ENCODE results near the gene FSCN2. TPM values are rescaled to one million over a fixed set of nuclear protein-coding genes. Genes with fewer than 3 reads are reported as not detected.

The FSCN2 gene
- total and polyA plus RNA-seq, 2 donors (not counting 1 experiment from before 2014, with no cell fraction given), result 0.35 to 2.0 TPM

DNA sequence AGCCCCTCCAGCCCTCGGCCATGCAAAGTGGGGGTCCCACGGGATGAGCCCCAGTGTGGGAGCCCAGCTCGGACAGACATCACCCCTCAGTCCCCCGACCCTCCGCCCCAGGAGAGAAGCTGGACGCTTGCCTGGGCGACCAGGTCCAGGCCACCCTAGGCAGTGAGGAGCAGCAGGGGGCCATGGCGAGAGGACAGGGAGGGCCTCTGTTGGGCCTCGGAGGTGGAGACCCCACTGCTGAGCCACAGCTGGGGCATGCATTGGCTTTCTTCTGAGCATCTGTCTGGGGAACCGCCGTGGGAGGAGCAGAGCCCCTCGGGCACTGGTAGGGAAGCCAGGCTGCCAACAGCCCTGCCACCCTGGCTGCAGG, 28.6 kb upstream of the FSCN2 start:
- Histone ChIP-seq H3K9me3 (ENCODE audit: control insufficient read depth, insufficient read depth, low read depth, low read length) (no peaks in the 10 kb centered on the region), H3K79me2 (ENCODE audit: control insufficient read depth, insufficient read depth, low read length) (no peaks in the 10 kb centered on the region), H2AFZ (ENCODE audit: low read length) (no peak overlapping the region), H3K27ac (ENCODE audit: insufficient read depth, low read length) (no peak overlapping the region), H3K27me3 (ENCODE audit: control insufficient read depth, insufficient read depth, low read length) (peaks cover 2% of the 10 kb centered on the region), H4K20me1 (ENCODE audit: control insufficient read depth, extremely low read depth, insufficient read depth, low read length) (no peaks in the 10 kb centered on the region), H3K4me3 (replicated peaks in 1 of 4; ENCODE audit: control extremely low read depth in 1 of 4, insufficient read depth in 1 of 4, low read depth in 3 of 4, low read length in 4 of 4) (no peak overlapping the region), H3K4me2 (ENCODE audit: extremely low read depth, insufficient read depth, low read length) (no peak overlapping the region), H3K9ac (ENCODE audit: insufficient read depth, low read length) (no peak overlapping the region), H3K4me1 (ENCODE audit: control insufficient read depth, extremely low read depth, insufficient read depth, low read length) (no peaks in the 10 kb centered on the region), H3K36me3 (ENCODE audit: control insufficient read depth, insufficient read depth, low read length) (no peaks in the 10 kb centered on the region)
- no peak for DNase-seq (ENCODE audit: low read depth in 2 of 2)
- no peak for TF ChIP-seq EZH2 (IDR thresholded peaks at IDR 0.05; ENCODE audit: low read length, missing control alignments)
- TF ChIP-seq, protein P1, sequence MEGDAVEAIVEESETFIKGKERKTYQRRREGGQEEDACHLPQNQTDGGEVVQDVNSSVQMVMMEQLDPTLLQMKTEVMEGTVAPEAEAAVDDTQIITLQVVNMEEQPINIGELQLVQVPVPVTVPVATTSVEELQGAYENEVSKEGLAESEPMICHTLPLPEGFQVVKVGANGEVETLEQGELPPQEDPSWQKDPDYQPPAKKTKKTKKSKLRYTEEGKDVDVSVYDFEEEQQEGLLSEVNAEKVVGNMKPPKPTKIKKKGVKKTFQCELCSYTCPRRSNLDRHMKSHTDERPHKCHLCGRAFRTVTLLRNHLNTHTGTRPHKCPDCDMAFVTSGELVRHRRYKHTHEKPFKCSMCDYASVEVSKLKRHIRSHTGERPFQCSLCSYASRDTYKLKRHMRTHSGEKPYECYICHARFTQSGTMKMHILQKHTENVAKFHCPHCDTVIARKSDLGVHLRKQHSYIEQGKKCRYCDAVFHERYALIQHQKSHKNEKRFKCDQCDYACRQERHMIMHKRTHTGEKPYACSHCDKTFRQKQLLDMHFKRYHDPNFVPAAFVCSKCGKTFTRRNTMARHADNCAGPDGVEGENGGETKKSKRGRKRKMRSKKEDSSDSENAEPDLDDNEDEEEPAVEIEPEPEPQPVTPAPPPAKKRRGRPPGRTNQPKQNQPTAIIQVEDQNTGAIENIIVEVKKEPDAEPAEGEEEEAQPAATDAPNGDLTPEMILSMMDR (conservative IDR thresholded peaks at IDR 0.05 in 1 of 2, IDR thresholded peaks at IDR 0.05 in 1 of 2; ENCODE audit: low read depth in 1 of 2, low read length in 2 of 2), result no peak

DNA sequence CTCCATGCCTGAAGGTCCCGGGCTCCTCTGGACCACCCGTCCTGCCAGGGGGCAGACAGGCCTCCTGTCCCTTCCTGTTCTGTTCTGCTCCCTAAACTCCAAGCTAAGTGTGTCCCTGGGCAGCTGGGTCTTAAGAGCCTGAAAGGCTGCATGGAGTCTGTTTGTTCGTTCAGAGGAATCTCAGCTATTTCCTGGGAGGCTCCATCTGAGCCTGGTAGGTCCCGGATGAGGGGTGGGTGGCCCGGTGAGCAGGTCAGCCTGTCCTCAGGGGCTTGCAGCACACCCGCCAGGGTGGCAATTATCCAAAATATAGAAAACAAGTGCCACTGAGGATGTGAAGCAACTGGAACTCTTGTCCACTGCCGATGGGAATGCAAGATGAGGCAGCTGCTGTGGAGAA, 28.1 kb upstream of the FSCN2 start:
- no peaks in the 10 kb centered on the region for H3K4me1 ChIP-seq (ENCODE audit: control insufficient read depth, extremely low read depth, insufficient read depth, low read length)
- no peak for DNase-seq (ENCODE audit: low read depth in 2 of 2)
- H3K79me2 ChIP-seq (ENCODE audit: control insufficient read depth, insufficient read depth, low read length), result no peaks in the 10 kb centered on the region
- no peaks in the 10 kb centered on the region for H4K20me1 ChIP-seq (ENCODE audit: control insufficient read depth, extremely low read depth, insufficient read depth, low read length)
- no peaks in the 10 kb centered on the region for H3K9me3 ChIP-seq (ENCODE audit: control insufficient read depth, insufficient read depth, low read depth, low read length)
- H3K27ac ChIP-seq (ENCODE audit: insufficient read depth, low read length), result no peak overlapping the region
- peaks cover 2% of the 10 kb centered on the region for H3K27me3 ChIP-seq (ENCODE audit: control insufficient read depth, insufficient read depth, low read length)
- H3K4me3 ChIP-seq (replicated peaks in 1 of 4; ENCODE audit: control extremely low read depth in 1 of 4, insufficient read depth in 1 of 4, low read depth in 3 of 4, low read length in 4 of 4), result no peak overlapping the region
- no peak overlapping the region for H2AFZ ChIP-seq (ENCODE audit: low read length)
- no peak overlapping the region for H3K4me2 ChIP-seq (ENCODE audit: extremely low read depth, insufficient read depth, low read length)
- no peaks in the 10 kb centered on the region for H3K36me3 ChIP-seq (ENCODE audit: control insufficient read depth, insufficient read depth, low read length)
- H3K9ac ChIP-seq (ENCODE audit: insufficient read depth, low read length), result no peak overlapping the region
- TF ChIP-seq EZH2 (IDR thresholded peaks at IDR 0.05; ENCODE audit: low read length, missing control alignments), result no peak
- TF ChIP-seq, protein P1 (conservative IDR thresholded peaks at IDR 0.05 in 1 of 2, IDR thresholded peaks at IDR 0.05 in 1 of 2; ENCODE audit: low read depth in 1 of 2, low read length in 2 of 2), result no peak

DNA sequence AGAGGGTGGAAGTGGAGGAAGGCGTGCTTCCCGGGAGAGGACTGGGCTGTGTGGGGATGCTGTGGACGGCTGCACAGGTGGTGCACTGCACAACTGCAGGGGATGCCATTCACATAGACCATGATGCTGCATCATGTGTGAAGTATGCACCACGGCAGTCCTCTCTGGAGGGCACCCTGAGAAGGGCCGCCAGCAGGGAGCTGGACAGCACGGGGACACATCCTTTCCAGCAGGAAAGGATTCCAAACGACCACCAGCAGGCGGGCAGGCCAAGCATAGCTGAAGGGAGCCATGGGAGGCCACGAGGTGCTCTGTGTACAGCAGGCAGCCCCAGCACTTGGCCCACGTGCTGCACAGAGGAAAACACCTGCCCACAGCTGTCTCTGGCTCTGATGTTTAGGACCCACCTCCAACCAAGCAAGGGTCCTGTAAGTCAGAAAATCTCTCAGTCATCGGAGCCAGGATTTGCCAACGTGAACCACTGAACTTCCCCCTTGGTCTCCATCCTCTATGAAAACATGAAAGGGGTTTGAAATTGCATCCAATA, 25.6 kb upstream of the FSCN2 start:
- no peak overlapping the region for H3K4me3 ChIP-seq (replicated peaks in 1 of 4; ENCODE audit: control extremely low read depth in 1 of 4, insufficient read depth in 1 of 4, low read depth in 3 of 4, low read length in 4 of 4)
- no peaks in the 10 kb centered on the region for H3K79me2 ChIP-seq (ENCODE audit: control insufficient read depth, insufficient read depth, low read length)
- no peak for DNase-seq (ENCODE audit: low read depth in 2 of 2)
- H4K20me1 ChIP-seq (ENCODE audit: control insufficient read depth, extremely low read depth, insufficient read depth, low read length), result no peaks in the 10 kb centered on the region
- H3K36me3 ChIP-seq (ENCODE audit: control insufficient read depth, insufficient read depth, low read length), result no peaks in the 10 kb centered on the region
- TF ChIP-seq, protein P1 (conservative IDR thresholded peaks at IDR 0.05 in 1 of 2, IDR thresholded peaks at IDR 0.05 in 1 of 2; ENCODE audit: low read depth in 1 of 2, low read length in 2 of 2), result no peak
- TF ChIP-seq EZH2 (IDR thresholded peaks at IDR 0.05; ENCODE audit: low read length, missing control alignments), result no peak
- no peak overlapping the region for H3K4me2 ChIP-seq (ENCODE audit: extremely low read depth, insufficient read depth, low read length)
- H3K4me1 ChIP-seq (ENCODE audit: control insufficient read depth, extremely low read depth, insufficient read depth, low read length), result no peaks in the 10 kb centered on the region
- H3K27me3 ChIP-seq (ENCODE audit: control insufficient read depth, insufficient read depth, low read length), result peaks cover 2% of the 10 kb centered on the region
- no peak overlapping the region for H2AFZ ChIP-seq (ENCODE audit: low read length)
- H3K9ac ChIP-seq (ENCODE audit: insufficient read depth, low read length), result no peak overlapping the region
- H3K27ac ChIP-seq (ENCODE audit: insufficient read depth, low read length), result no peak overlapping the region
- no peaks in the 10 kb centered on the region for H3K9me3 ChIP-seq (ENCODE audit: control insufficient read depth, insufficient read depth, low read depth, low read length)

Data from fibroblast of lung (primary cell).